GM19025 (cell line): Measurements from ENCODE around the gene LRRIQ3.
"Not testable (repeated sequence)": the region's sequence is repeated elsewhere in the genome, so short reads cannot be mapped to it uniquely, and the experiment has no call there.

Experiments used
- ATAC-seq: cut with Tn5 transposase; IDR thresholded peaks from one replicate; pipeline ENCODE4 v1.9.1; 2021; ENCODE audit warnings: mild to moderate bottlenecking, low read depth, moderate library complexity; ENCODE audit not compliant: unreplicated experiment

The LRRIQ3 gene

GRCh38 chr1:74197657-74198552, at the start of gene LRRIQ3, which contains the start of gene FPGT:
TSS of gene LRRIQ3 (minus strand) at chr1:74198176. CDS start at chr1:74183684, 14,492 bp downstream.
TSS of gene FPGT (plus strand) at chr1:74198242. CDS start at chr1:74198279, 37 bp downstream.
- ATAC-seq = peak; percentile 95

GRCh38 chr1:74246315-74246714, 48.3 kb upstream of the LRRIQ3 start:
- no peak for ATAC-seq

- no peak for ATAC-seq
These were observed 47.3 kb upstream of the LRRIQ3 start for GRCh38 chr1:74245168-74245772.

- no peak for ATAC-seq
These were observed 39.8 kb upstream of the LRRIQ3 start for GRCh38 chr1:74237787-74238186.

- no peak for ATAC-seq
These were observed 39.1 kb upstream of the LRRIQ3 start for GRCh38 chr1:74237035-74237434.

- ATAC-seq = no peak
These were observed 38.5 kb upstream of the LRRIQ3 start for GRCh38 chr1:74236440-74236839.

GRCh38 chr1:74235153-74235552, 37.2 kb upstream of the LRRIQ3 start, which contains the start of gene TNNI3K:
TSS of gene TNNI3K (plus strand) at chr1:74235387. CDS start at chr1:74235452, 65 bp downstream.
- ATAC-seq = no peak

GRCh38 chr1:74223453-74223852, 25.5 kb upstream of the LRRIQ3 start:
- no peak for ATAC-seq

- ATAC-seq = no peak
These were observed 24.7 kb upstream of the LRRIQ3 start for GRCh38 chr1:74222701-74223100.

GRCh38 chr1:74215229-74215628, 17.3 kb upstream of the LRRIQ3 start:
- no peak for ATAC-seq

GRCh38 chr1:74205266-74205665, 7.3 kb upstream of the LRRIQ3 start:
- ATAC-seq = no peak

- no peak for ATAC-seq
These were observed 1.5 kb upstream of the LRRIQ3 start for GRCh38 chr1:74199504-74199903.

GRCh38 chr1:74197255-74197654, 721 bp downstream of the LRRIQ3 start:
- ATAC-seq = no peak

GRCh38 chr1:74195339-74195738, 2.6 kb downstream of the LRRIQ3 start:
- no peak for ATAC-seq

GRCh38 chr1:74193908-74194307, 4.1 kb downstream of the LRRIQ3 start:
- no peak for ATAC-seq

GRCh38 chr1:74180490-74180889, 17.5 kb downstream of the LRRIQ3 start:
- no peak for ATAC-seq

- ATAC-seq = not testable (repeated sequence)
These were observed 23.6 kb downstream of the LRRIQ3 start for GRCh38 chr1:74174423-74174822.

GRCh38 chr1:74162333-74162732, 35.6 kb downstream of the LRRIQ3 start:
- no peak for ATAC-seq

- ATAC-seq = no peak
These were observed 36.5 kb downstream of the LRRIQ3 start for GRCh38 chr1:74161497-74161896.

- no peak for ATAC-seq
These were observed 37.9 kb downstream of the LRRIQ3 start for GRCh38 chr1:74160046-74160445.

GRCh38 chr1:74145086-74145485, 52.9 kb downstream of the LRRIQ3 start:
- ATAC-seq = no peak

- ATAC-seq = not testable (repeated sequence)
These were observed 80.6 kb downstream of the LRRIQ3 start for GRCh38 chr1:74117370-74117769.
